HPDE6-E6E7 (cell line): Measurements from ENCODE around the gene DPYSL3.
"Not testable (repeated sequence)": the region's sequence is repeated elsewhere in the genome, so short reads cannot be mapped to it uniquely, and the experiment has no call there.

Source experiments
- DNase-seq: peaks from one replicate; pipeline ENCODE4 v3.0.0; 2011; ENCODE audit warnings: missing footprints; ENCODE audit errors: extremely low spot score

Gene DPYSL3

GRCh38 chr5:147509710-147510651, at the start of gene DPYSL3:
Gene DPYSL3, minus strand, starts transcription at chr5:147510068. Its CDS starts 210 bp downstream, at chr5:147509858.
- peak; percentile 48 for DNase-seq

- peak; percentile 45 for DNase-seq
Measured at GRCh38 chr5:147558826-147559225, 49.0 kb upstream of the DPYSL3 start.

GRCh38 chr5:147557876-147558745, 48.2 kb upstream of the DPYSL3 start:
- DNase-seq, result no peak

- no peak for DNase-seq
Measured at GRCh38 chr5:147555176-147555575, 45.3 kb upstream of the DPYSL3 start.

GRCh38 chr5:147554261-147554817, 44.5 kb upstream of the DPYSL3 start:
- no peak for DNase-seq

- DNase-seq, result not testable (repeated sequence)
Measured at GRCh38 chr5:147553817-147554216, 43.9 kb upstream of the DPYSL3 start.

- DNase-seq, result no peak
Measured at GRCh38 chr5:147552897-147553296, 43.0 kb upstream of the DPYSL3 start.

- no peak for DNase-seq
Measured at GRCh38 chr5:147551677-147552076, 41.8 kb upstream of the DPYSL3 start.

GRCh38 chr5:147547730-147548129, 37.9 kb upstream of the DPYSL3 start:
- DNase-seq, result no peak

GRCh38 chr5:147544556-147544955, 34.7 kb upstream of the DPYSL3 start:
- DNase-seq, result no peak

- DNase-seq, result peak; percentile 9
Measured at GRCh38 chr5:147539053-147539452, 29.2 kb upstream of the DPYSL3 start.

GRCh38 chr5:147538236-147538635, 28.4 kb upstream of the DPYSL3 start:
- no peak for DNase-seq

- no peak for DNase-seq
Measured at GRCh38 chr5:147534172-147534951, 24.5 kb upstream of the DPYSL3 start.

- no peak for DNase-seq
Measured at GRCh38 chr5:147532156-147532555, 22.3 kb upstream of the DPYSL3 start.

- peak; percentile 94 for DNase-seq
Measured at GRCh38 chr5:147530530-147531389, 20.9 kb upstream of the DPYSL3 start.

- no peak for DNase-seq
Measured at GRCh38 chr5:147523069-147523468, 13.2 kb upstream of the DPYSL3 start.

- DNase-seq, result no peak
Measured at GRCh38 chr5:147522435-147522834, 12.6 kb upstream of the DPYSL3 start.

- no peak for DNase-seq
Measured at GRCh38 chr5:147520450-147520849, 10.6 kb upstream of the DPYSL3 start.

- DNase-seq, result no peak
Measured at GRCh38 chr5:147519380-147519779, 9.5 kb upstream of the DPYSL3 start.

GRCh38 chr5:147517383-147517782, 7.5 kb upstream of the DPYSL3 start:
- no peak for DNase-seq
